Ishikawa (cell line): ENCODE results near the gene IP6K1.

Source experiments
- CEBPB ChIP-seq: IDR thresholded peaks from 2 replicates; pipeline ENCODE4 v1.6.1; 2012
- CREB1 ChIP-seq: IDR thresholded peaks from 2 replicates; pipeline ENCODE4 v1.6.1; 2012; ENCODE audit warnings: low read depth
- EGR1 ChIP-seq: IDR thresholded peaks from 2 replicates; pipeline ENCODE4 v1.6.1; 2012
- EP300 ChIP-seq: IDR thresholded peaks from 2 replicates; pipeline ENCODE4 v1.6.1; 2012; ENCODE audit warnings: borderline replicate concordance
- FOXM1 ChIP-seq: IDR thresholded peaks from 2 replicates; pipeline ENCODE4 v1.6.1; 2012; ENCODE audit warnings: low read depth, borderline replicate concordance
- MAX ChIP-seq: IDR thresholded peaks from 2 replicates; pipeline ENCODE4 v1.6.1; 2012
- NFIC ChIP-seq: IDR thresholded peaks from 2 replicates; pipeline ENCODE4 v1.6.1; 2012
- RAD21 ChIP-seq: IDR thresholded peaks from 2 replicates; pipeline ENCODE4 v1.6.1; 2012; ENCODE audit warnings: low read depth
- REST ChIP-seq: IDR thresholded peaks from 2 replicates; pipeline ENCODE4 v1.6.1; 2012; ENCODE audit warnings: low read depth, mild to moderate bottlenecking
- TAF1 ChIP-seq: IDR thresholded peaks from 2 replicates; pipeline ENCODE4 v1.6.1; 2012; ENCODE audit warnings: low read depth, mild to moderate bottlenecking
- TCF12 ChIP-seq: IDR thresholded peaks from 2 replicates; pipeline ENCODE4 v1.6.1; 2012; ENCODE audit warnings: low read depth
- TEAD4 ChIP-seq: IDR thresholded peaks from 2 replicates; pipeline ENCODE4 v1.6.1; 2012
- USF1 ChIP-seq: IDR thresholded peaks from 2 replicates; pipeline ENCODE4 v1.6.1; 2012
- YY1 ChIP-seq: IDR thresholded peaks from 2 replicates; pipeline ENCODE4 v1.6.1; 2012; ENCODE audit warnings: low read depth
- ZBTB7A ChIP-seq: IDR thresholded peaks from 2 replicates; pipeline ENCODE4 v1.6.1; 2012; ENCODE audit warnings: low read depth

IP6K1 gene

GRCh38 chr3:49703443-49703927 is 82.9 kb downstream of the IP6K1 start:
- TF ChIP-seq EGR1 (no peak), ZBTB7A (0 out of 2 replicates have a peak, but pooled peaks have one; percentile 55), RAD21 (peak; percentile 74)

GRCh38 chr3:49702672-49703071 is 83.7 kb downstream of the IP6K1 start:
- no peak for TF ChIP-seq RAD21

GRCh38 chr3:49701388-49702077 is 84.8 kb downstream of the IP6K1 start:
- TF ChIP-seq USF1 (no peak), TEAD4 (peak; percentile 26; the same call in 1 of the 2 replicates), RAD21 (peak; percentile 18; the same call in 1 of the 2 replicates)

- TF ChIP-seq YY1, result no peak
- no peak for TF ChIP-seq USF1
- no peak for TF ChIP-seq CREB1
- TF ChIP-seq REST, result no peak
- no peak for TF ChIP-seq EGR1
- no peak for TF ChIP-seq NFIC
- no peak for TF ChIP-seq TCF12
- TF ChIP-seq TAF1, result no peak
- no peak for TF ChIP-seq RAD21
- TF ChIP-seq CEBPB, result no peak
- no peak for TF ChIP-seq EP300
- no peak for TF ChIP-seq FOXM1
- TF ChIP-seq MAX, result no peak
- TF ChIP-seq TEAD4, result no peak
These were observed 85.8 kb downstream of the IP6K1 start for GRCh38 chr3:49700453-49701128.

GRCh38 chr3:49700014-49700413 is 86.3 kb downstream of the IP6K1 start:
- TF ChIP-seq EP300 (no peak), YY1 (no peak), USF1 (no peak), MAX (no peak), TEAD4 (no peak), TAF1 (no peak)

- TF ChIP-seq CEBPB (no peak), ZBTB7A (no peak), TCF12 (no peak), MAX (no peak)
These were observed 86.9 kb downstream of the IP6K1 start for GRCh38 chr3:49699281-49699979.

- peak; percentile 44; the same call in 1 of the 2 replicates for TF ChIP-seq REST
These were observed 96.3 kb downstream of the IP6K1 start for GRCh38 chr3:49689908-49690624.
